Measurements from ENCODE around the gene NEURL1B.

NEURL1B gene

GRCh38 chr5:172610643-172611042, 30.4 kb upstream of the NEURL1B start:
- DNase-seq: no peak

GRCh38 chr5:172611913-172612312, 29.1 kb upstream of the NEURL1B start:
- DNase-seq: no peak

- DNase-seq: no peak
Observed at GRCh38 chr5:172612771-172613170, 28.3 kb upstream of the NEURL1B start.

- DNase-seq: no peak
Observed at GRCh38 chr5:172616136-172616535, 24.9 kb upstream of the NEURL1B start.

- DNase-seq: no peak
Observed at GRCh38 chr5:172616730-172617129, 24.3 kb upstream of the NEURL1B start.

- DNase-seq: no peak
Observed at GRCh38 chr5:172617817-172618216, 23.2 kb upstream of the NEURL1B start.

- DNase-seq: no peak
Observed at GRCh38 chr5:172618574-172619365, 22.3 kb upstream of the NEURL1B start.

- no peak for DNase-seq
Observed at GRCh38 chr5:172620506-172620905, 20.6 kb upstream of the NEURL1B start.

- no peak for DNase-seq
Observed at GRCh38 chr5:172622091-172623046, 18.7 kb upstream of the NEURL1B start.

- no peak for DNase-seq
Observed at GRCh38 chr5:172623313-172623980, 17.6 kb upstream of the NEURL1B start.

- no peak for DNase-seq
Observed at GRCh38 chr5:172624083-172624995, 16.7 kb upstream of the NEURL1B start.

- DNase-seq: no peak
Observed at GRCh38 chr5:172624996-172625964, 15.8 kb upstream of the NEURL1B start.

- no peak for DNase-seq
Observed at GRCh38 chr5:172626031-172626581, 15.0 kb upstream of the NEURL1B start.

- DNase-seq: no peak
Observed at GRCh38 chr5:172630082-172630481, 11.0 kb upstream of the NEURL1B start.

GRCh38 chr5:172630482-172630881, 10.6 kb upstream of the NEURL1B start:
- DNase-seq: no peak

GRCh38 chr5:172630986-172631385, 10.1 kb upstream of the NEURL1B start:
- no peak for DNase-seq

- DNase-seq: no peak
Observed at GRCh38 chr5:172632346-172633092, 8.5 kb upstream of the NEURL1B start.

- DNase-seq: no peak
Observed at GRCh38 chr5:172633403-172633970, 7.6 kb upstream of the NEURL1B start.

- no peak for DNase-seq
Observed at GRCh38 chr5:172634106-172634899, 6.8 kb upstream of the NEURL1B start.
